Stimulated activated CD8-positive, alpha-beta memory T cell treated with anti-CD3 and anti-CD28 coated beads, Interleukin-15, amount 100 ng/mL, for 4 hours (primary cell): ENCODE results near the gene OXGR1.

Experiments used
- DNase-seq, 2 donors: peaks; one replicate each; pipeline ENCODE4 v3.0.0-alpha.2; 2020; ENCODE audit warnings: low read depth in 2 of 2

The OXGR1 gene

GRCh38 chr13:96963786-96964475, 30.3 kb downstream of the OXGR1 start:
- DNase-seq: no peak

- no peak for DNase-seq
Observed at GRCh38 chr13:96960379-96960778, 33.9 kb downstream of the OXGR1 start.

- DNase-seq: no peak
Observed at GRCh38 chr13:96958286-96958891, 35.9 kb downstream of the OXGR1 start.

- no peak for DNase-seq
Observed at GRCh38 chr13:96952595-96952994, 41.7 kb downstream of the OXGR1 start.

DNA sequence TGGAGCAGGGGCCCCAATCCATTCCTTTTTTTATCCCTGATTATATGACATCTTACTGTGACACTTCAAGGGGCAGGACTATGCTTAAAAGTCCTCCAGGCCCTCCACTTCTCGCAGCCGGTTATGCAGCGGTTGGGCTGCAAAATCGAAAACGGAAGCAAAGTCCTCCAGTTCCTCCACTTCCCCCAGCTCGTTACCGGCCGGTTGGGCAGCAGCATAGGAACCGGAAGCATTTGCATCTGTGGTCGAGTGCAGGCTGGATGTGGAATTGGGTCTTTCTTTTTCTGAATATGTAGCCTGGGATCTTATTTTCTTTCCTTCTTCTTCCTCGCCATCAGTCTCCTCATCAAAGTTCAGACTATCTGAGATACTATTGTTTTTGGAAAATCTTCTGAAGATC, 46.1 kb downstream of the OXGR1 start:
- DNase-seq: no peak

DNA sequence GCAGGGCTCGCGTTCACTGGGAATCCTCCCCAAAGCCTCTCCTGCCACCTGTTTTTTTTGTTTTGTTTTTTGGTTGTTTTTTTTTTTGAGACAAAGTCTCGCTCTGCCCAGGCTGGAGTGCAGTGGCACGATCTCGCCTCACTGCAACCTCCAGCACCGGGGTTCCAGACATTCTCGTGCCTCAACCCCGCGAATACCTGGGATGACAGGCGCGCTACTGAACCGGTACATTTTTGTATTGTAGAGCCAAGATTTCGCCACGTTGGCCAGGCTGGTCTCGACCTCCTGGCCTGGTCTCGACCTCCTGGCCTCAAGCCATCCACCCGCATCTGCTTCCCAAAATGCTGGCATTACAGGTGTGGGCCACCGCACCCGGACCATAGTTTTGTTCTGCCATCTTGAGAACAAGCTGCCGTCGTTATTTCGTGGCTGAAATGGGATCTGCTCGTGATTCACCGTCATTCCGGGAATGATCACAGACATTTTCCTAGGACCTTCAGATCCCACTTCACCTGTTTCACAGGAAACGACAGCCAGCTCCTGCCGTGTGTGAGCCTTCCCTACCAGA, 46.8 kb downstream of the OXGR1 start:
- no peak for DNase-seq

DNA sequence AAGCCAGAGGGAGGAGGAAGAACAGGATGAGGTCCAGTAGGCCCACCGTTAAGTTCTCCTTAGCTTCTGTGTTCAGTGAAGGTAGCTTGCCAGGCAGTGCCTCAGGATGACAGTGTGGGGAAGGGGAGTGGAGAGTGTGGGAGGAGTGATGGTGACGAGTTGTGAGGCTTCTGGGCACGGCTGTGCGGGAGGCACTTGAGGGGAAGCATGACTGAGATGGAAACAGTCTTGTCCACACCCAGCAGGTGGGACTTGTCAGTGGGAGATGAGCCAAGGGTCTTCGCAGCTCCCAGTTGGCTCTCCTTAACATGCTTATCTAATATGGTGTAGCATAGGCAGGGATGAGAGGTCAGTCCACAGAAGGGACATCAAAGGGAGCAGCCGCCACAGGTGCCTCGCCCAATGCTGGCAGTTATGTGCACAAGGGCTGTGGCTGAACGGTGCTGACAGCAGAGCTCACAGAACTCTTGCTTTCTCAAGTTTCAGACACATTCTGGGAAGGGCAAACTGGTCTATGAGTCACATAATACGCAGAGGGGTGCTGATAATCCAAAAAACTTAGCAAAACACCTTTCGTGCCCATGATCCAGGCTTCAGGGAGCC, 47.5 kb downstream of the OXGR1 start:
- no peak for DNase-seq

GRCh38 chr13:96940961-96941360, 53.3 kb downstream of the OXGR1 start:
- DNase-seq: no peak

DNA sequence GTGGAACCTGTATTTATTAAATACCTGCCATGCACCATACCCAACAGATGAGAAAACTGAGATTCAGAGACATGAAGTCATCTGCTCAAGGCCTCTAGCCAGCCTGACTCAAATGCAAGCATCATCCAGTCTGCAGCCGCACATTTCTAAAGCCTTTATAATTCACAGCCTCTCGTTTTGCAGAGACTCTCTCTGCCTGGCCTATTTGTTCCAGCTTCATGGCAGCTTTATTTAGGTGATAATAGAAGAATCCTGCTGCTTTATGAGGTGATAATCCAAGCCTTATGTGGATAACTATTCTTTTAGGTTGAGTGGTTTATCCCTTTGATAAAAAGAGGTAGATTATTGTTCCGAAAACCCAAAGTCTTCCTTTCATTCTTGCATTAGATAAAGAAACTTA, 58.4 kb downstream of the OXGR1 start:
- no peak for DNase-seq
